HepG2 (cell line): ENCODE results near the gene BST2. TPM values are rescaled to one million over a fixed set of nuclear protein-coding genes. Genes with fewer than 3 reads are reported as not detected.

Source experiments
- ASH2L ChIP-seq: fragments of 300-600, 200-600 bp; sonication (generic); IDR thresholded peaks from 2 replicates; pipeline ENCODE4 v1.7.0; 2017; ENCODE audit warnings: low read depth, mild to moderate bottlenecking, moderate library complexity, mixed read lengths, low read length; ENCODE audit not compliant: insufficient read length
- ERF ChIP-seq: IDR thresholded peaks from 2 replicates; pipeline ENCODE4 v1.6.1; 2018; ENCODE audit warnings: missing biosample characterization, missing genetic modification reagents
- GLMP ChIP-seq: sonication (generic); formaldehyde crosslinking; IDR thresholded peaks from 2 replicates; pipeline ENCODE4 v1.9.0; 2021; ENCODE audit warnings: missing genetic modification reagents, mild to moderate bottlenecking, borderline replicate concordance
- HOXA3 ChIP-seq: sonication (generic); formaldehyde crosslinking; IDR thresholded peaks from 2 replicates; pipeline ENCODE4 v1.5.0; 2020; ENCODE audit warnings: missing genetic modification reagents
- KDM6A ChIP-seq: IDR thresholded peaks from 2 replicates; pipeline ENCODE4 v1.6.1; 2016; ENCODE audit warnings: low read depth
- LBX2 ChIP-seq: sonication (generic); formaldehyde crosslinking; IDR thresholded peaks from 2 replicates; pipeline ENCODE4 v1.5.0; 2020; ENCODE audit warnings: missing genetic modification reagents, mild to moderate bottlenecking, borderline replicate concordance
- NR2F6 ChIP-seq, 2 experiments: IDR thresholded peaks; 2 replicates each; pipeline ENCODE4 v1.6.1; 2016; ENCODE audit warnings: antibody characterized with exemption in 1 of 2, mild to moderate bottlenecking in 1 of 2
- RELA ChIP-seq: sonication (generic); formaldehyde crosslinking; IDR thresholded peaks from 2 replicates; pipeline ENCODE4 v1.4.0; 2020; ENCODE audit warnings: missing genetic modification reagents
- RFX1 ChIP-seq: fragments of 450-650 bp; IDR thresholded peaks from 2 replicates; pipeline ENCODE4 v1.6.1; 2017
- SRSF4 ChIP-seq: fragments of 200-400 bp; formaldehyde crosslinking; IDR thresholded peaks from one replicate; pipeline ENCODE4 v1.6.1; 2018; ENCODE audit warnings: mild to moderate bottlenecking, low read depth, low read length, moderate library complexity; ENCODE audit not compliant: poor library complexity, severe bottlenecking
- ZBED4 ChIP-seq: sonication (generic); formaldehyde crosslinking; IDR thresholded peaks from 2 replicates; pipeline ENCODE4 v1.4.0; 2020; ENCODE audit warnings: missing genetic modification reagents, borderline replicate concordance
- ZBTB21 ChIP-seq: sonication (generic); formaldehyde crosslinking; IDR thresholded peaks from 2 replicates; pipeline ENCODE4 v1.4.0; 2020; ENCODE audit warnings: missing genetic modification reagents
- ZNF264 ChIP-seq: sonication (generic); formaldehyde crosslinking; IDR thresholded peaks from 2 replicates; pipeline ENCODE4 v1.4.0; 2020; ENCODE audit warnings: missing genetic modification reagents
- ZNF326 ChIP-seq: sonication (generic); formaldehyde crosslinking; IDR thresholded peaks from 2 replicates; pipeline ENCODE4 v1.4.0; 2020; ENCODE audit warnings: missing genetic modification reagents, borderline replicate concordance
- ZNF503 ChIP-seq: sonication (generic); formaldehyde crosslinking; IDR thresholded peaks from 2 replicates; pipeline ENCODE4 v1.4.0; 2020; ENCODE audit warnings: missing genetic modification reagents
- ZNF510 ChIP-seq: sonication (generic); formaldehyde crosslinking; IDR thresholded peaks from 2 replicates; pipeline ENCODE4 v1.4.0; 2020; ENCODE audit warnings: low read depth, mild to moderate bottlenecking, missing genetic modification reagents
- ZNF614 ChIP-seq: IDR thresholded peaks from 2 replicates; pipeline ENCODE4 v1.6.1; 2018; ENCODE audit warnings: missing biosample characterization, missing genetic modification reagents, inconsistent platforms, borderline replicate concordance
- ZNF7 ChIP-seq: IDR thresholded peaks from 2 replicates; pipeline ENCODE4 v1.6.1; 2016; ENCODE audit warnings: missing biosample characterization, missing genetic modification reagents
- ZNF768 ChIP-seq: sonication (generic); formaldehyde crosslinking; IDR thresholded peaks from 2 replicates; pipeline ENCODE4 v1.4.0; 2020; ENCODE audit warnings: missing genetic modification reagents
- ZNF878 ChIP-seq: sonication (generic); formaldehyde crosslinking; IDR thresholded peaks from 2 replicates; pipeline ENCODE4 v1.8.1; 2023; ENCODE audit warnings: mild to moderate bottlenecking, missing genetic modification reagents, moderate library complexity
- ZSCAN5A ChIP-seq: sonication (generic); formaldehyde crosslinking; IDR thresholded peaks from 2 replicates; pipeline ENCODE4 v1.8.0; 2022; ENCODE audit warnings: mild to moderate bottlenecking, missing genetic modification reagents, borderline replicate concordance
- polyA plus RNA-seq, 8 experiments: library from polyadenylated mRNA; depleted of rRNA in 3 of 8; stranded (reverse) in 7 of 8; unstranded in 1 of 8; fragments of >200 nt; fragmentation: Illumina TruSeq in 4 of 8; extraction: Trizol in 4 of 8; gene quantifications; 2 replicates each; pipeline versions ENCODE4 v1.2.1 to v1.2.3, GENCODE V29; 2011 to 2016; ENCODE audit warnings: low read depth in 4 of 8, missing spikeins in 1 of 8, mixed read lengths in 1 of 8; ENCODE audit not compliant: insufficient read depth in 1 of 8
- total RNA-seq, 5 experiments: library from RNA; depleted of rRNA; stranded (reverse); fragments of >200 nt; fragmentation: Illumina TruSeq; extraction: Trizol; gene quantifications; 2 replicates each; pipeline ENCODE4 v1.2.3, GENCODE V29; 2016; ENCODE audit warnings: low read depth in 1 of 5

BST2 gene
- total and polyA plus RNA-seq, 2 of the 13 experiments (the other 11 are each of a cell fraction or from before 2014, with no cell fraction given) = 58.8 to 93.8 TPM

- 0 out of 2 replicates have a peak, but pooled peaks have one; percentile 32 for TF ChIP-seq ZBED4 (CRISPR knock-in tag)
- 0 out of 2 replicates have a peak, but pooled peaks have one; percentile 23 for TF ChIP-seq ZNF768 (CRISPR knock-in tag)
- TF ChIP-seq GLMP (CRISPR knock-in tag) = no peak
- TF ChIP-seq ZNF503 = no peak
- TF ChIP-seq ERF (CRISPR knock-in tag) = peak; percentile 75
- no peak; the same call in 1 of the 2 replicates for TF ChIP-seq NR2F6 (IDR thresholded peaks at IDR 0.05)
- TF ChIP-seq NR2F6 (CRISPR knock-in tag; IDR thresholded peaks at IDR 0.05) = no peak
- no peak for TF ChIP-seq ZNF264 (CRISPR knock-in tag)
- TF ChIP-seq RELA (CRISPR knock-in tag) = no peak
- no peak for TF ChIP-seq ZNF326
- TF ChIP-seq HOXA3 = peak; percentile 53
- no peak for TF ChIP-seq ZNF7 (CRISPR knock-in tag)
- no peak for TF ChIP-seq RFX1
- peak; percentile 63 for TF ChIP-seq ZNF614
- TF ChIP-seq SRSF4 = no peak
- TF ChIP-seq ASH2L = peak; percentile 55
- no peak for TF ChIP-seq ZBTB21 (CRISPR knock-in tag)
- TF ChIP-seq LBX2 = no peak
- no peak for TF ChIP-seq ZNF510 (CRISPR knock-in tag)
- TF ChIP-seq ZNF878 (CRISPR knock-in tag) = peak; percentile 72; the same call in 1 of the 2 replicates
- no peak for TF ChIP-seq ZSCAN5A (CRISPR knock-in tag)
- no peak for TF ChIP-seq KDM6A (CRISPR knock-in tag)
Measured at GRCh38 chr19:17405250-17406045, at the start of gene BST2 (continued).
